Duodenal mucosa (tissue), 2 donors: ENCODE results near the gene BNC2.

ENCODE experiments used
- H3K27ac ChIP-seq: one replicate; pipeline ENCODE4 v1.7.0; 2013; ENCODE audit warnings: low read depth, low read length
- H3K27me3 ChIP-seq, 2 donors: one replicate each; pipeline ENCODE4 v1.7.0; 2013; ENCODE audit warnings: low read length in 2 of 2, control low read depth in 1 of 2; ENCODE audit not compliant: insufficient read depth in 2 of 2, control insufficient read depth in 1 of 2
- H3K36me3 ChIP-seq, 2 donors: one replicate each; pipeline ENCODE4 v1.7.0; 2013; ENCODE audit warnings: low read length in 2 of 2, control low read depth in 1 of 2; ENCODE audit not compliant: insufficient read depth in 2 of 2, control insufficient read depth in 1 of 2
- H3K4me1 ChIP-seq, 2 donors: one replicate each; pipeline ENCODE4 v1.7.0; 2013; ENCODE audit warnings: low read length in 2 of 2, control low read depth in 1 of 2; ENCODE audit not compliant: insufficient read depth in 2 of 2, control insufficient read depth in 1 of 2
- H3K4me3 ChIP-seq, 2 donors: one replicate each; pipeline ENCODE4 v1.7.0; 2013; ENCODE audit warnings: low read length in 2 of 2, low read depth in 1 of 2
- H3K9ac ChIP-seq, 2 donors: one replicate each; pipeline ENCODE4 v1.7.0; 2013; ENCODE audit warnings: low read length in 2 of 2, low read depth in 1 of 2
- H3K9me3 ChIP-seq, 2 donors: one replicate each; pipeline ENCODE4 v1.7.0; 2013; ENCODE audit warnings: low read length in 2 of 2, control low read depth in 1 of 2; ENCODE audit not compliant: control insufficient read depth in 1 of 2

Gene BNC2

DNA sequence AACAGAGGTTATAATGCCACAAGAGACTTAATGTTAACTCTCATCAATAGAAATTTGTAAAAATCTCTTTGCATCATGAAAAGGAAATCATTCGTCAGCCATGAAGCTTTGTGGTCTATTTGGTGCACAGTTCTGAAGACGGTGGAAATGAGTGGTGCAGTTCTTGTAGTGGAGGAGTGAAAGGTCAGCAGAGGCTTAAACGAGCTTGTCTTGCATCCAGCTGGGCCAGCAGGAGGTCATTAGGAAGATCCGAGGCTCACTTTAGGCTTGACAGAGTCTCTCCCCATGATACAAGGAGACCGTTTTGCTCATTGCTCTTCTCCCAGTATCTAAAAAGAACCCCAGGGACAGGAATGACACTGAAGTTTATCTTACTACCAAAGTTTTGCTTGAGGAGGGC lies 440.8 kb downstream of the BNC2 start:
- Histone ChIP-seq H3K4me1 (no peaks in the 10 kb centered on the region), H3K9ac (no peak overlapping the region), H3K9me3 (no peaks in the 10 kb centered on the region), H3K4me3 (no peak overlapping the region), H3K27me3 (no peaks in the 10 kb centered on the region), H3K27ac (no peak overlapping the region), H3K36me3 (no peaks in the 10 kb centered on the region)

DNA sequence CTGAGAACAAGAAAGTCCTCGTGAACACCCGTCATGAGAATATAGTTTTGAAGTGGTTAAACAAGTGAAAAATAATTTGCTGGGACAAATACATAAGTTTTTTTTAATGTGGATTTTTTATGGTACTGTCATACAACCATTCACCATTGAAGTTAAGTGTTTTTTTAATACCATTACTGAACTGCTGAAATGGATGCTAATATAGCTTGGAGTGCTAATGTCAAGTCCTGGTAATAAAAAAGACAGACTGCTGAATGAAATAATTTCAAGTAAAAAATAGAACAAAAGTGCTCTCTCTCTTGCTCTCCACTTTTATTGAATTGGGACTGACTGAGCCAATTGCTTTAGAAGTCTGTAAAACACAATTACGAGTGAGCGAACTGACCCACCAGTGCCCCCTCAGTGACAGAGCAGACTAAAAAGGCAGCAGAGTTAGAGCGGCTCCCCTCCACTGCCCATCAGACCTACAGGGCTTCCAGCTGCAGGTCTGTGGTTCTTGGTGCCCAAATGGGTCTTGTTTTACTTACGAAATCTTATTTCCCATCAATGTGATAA lies 442.5 kb downstream of the BNC2 start:
- no peak overlapping the region for H3K27ac ChIP-seq
- no peaks in the 10 kb centered on the region for H3K9me3 ChIP-seq
- H3K4me3 ChIP-seq = no peak overlapping the region
- H3K27me3 ChIP-seq = no peaks in the 10 kb centered on the region
- H3K4me1 ChIP-seq = no peaks in the 10 kb centered on the region
- H3K36me3 ChIP-seq = no peaks in the 10 kb centered on the region
- no peak overlapping the region for H3K9ac ChIP-seq

DNA sequence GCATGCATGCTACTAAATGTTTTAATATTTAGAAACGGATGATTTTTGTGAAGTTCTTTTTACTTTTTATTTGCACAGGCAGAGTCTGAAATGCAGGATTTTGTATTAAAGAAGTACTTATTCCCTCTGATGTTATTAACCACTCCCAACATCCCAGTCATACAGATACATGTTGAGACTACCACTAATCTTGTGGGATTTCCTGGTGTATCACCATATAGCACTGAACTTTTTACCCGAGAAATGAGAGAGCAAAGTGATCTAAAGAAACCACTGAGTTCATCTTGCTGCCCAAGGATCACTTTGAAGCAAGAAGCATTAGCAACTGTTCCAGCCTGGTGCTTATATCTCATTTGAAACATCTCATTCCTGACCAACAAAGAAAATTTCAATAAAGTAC lies 443.8 kb downstream of the BNC2 start:
- Histone ChIP-seq H3K9ac (no peak overlapping the region), H3K4me3 (no peak overlapping the region), H3K4me1 (no peaks in the 10 kb centered on the region), H3K9me3 (no peaks in the 10 kb centered on the region), H3K36me3 (no peaks in the 10 kb centered on the region), H3K27me3 (no peaks in the 10 kb centered on the region), H3K27ac (no peak overlapping the region)

DNA sequence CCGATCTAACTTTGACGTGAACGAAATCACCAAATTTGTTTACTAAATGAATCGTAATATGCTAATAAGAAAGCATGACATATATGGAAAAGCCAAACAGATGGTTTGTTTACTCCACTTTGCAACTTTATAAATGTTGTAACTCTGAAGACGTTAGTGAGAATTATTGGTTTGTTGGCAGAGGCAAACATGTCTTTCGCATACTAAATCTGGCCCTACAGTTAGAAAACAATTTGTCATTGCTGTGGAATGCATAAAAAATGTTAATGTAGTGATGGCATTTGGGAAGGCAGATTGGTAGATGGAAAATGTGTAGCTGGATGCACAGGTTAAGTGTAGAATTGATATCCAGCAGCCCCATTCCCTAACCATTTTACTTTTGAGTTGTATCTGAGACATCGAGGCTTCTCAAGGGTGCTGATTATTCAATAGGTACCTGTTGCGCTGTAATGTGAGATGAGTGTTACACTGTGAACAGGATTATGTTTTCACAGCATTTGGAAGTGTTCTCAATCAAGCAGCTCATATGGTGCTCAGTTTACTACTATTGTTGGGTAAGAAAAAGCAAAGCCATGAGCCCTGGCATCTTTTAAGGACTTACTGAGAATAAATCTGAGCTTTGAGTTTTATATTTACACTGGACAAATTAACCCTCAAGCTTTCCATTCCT lies 444.8 kb downstream of the BNC2 start:
- H3K4me1 ChIP-seq = no peaks in the 10 kb centered on the region
- no peaks in the 10 kb centered on the region for H3K27me3 ChIP-seq
- H3K36me3 ChIP-seq = no peaks in the 10 kb centered on the region
- H3K4me3 ChIP-seq = no peak overlapping the region
- no peak overlapping the region for H3K27ac ChIP-seq
- no peaks in the 10 kb centered on the region for H3K9me3 ChIP-seq
- H3K9ac ChIP-seq = no peak overlapping the region

DNA sequence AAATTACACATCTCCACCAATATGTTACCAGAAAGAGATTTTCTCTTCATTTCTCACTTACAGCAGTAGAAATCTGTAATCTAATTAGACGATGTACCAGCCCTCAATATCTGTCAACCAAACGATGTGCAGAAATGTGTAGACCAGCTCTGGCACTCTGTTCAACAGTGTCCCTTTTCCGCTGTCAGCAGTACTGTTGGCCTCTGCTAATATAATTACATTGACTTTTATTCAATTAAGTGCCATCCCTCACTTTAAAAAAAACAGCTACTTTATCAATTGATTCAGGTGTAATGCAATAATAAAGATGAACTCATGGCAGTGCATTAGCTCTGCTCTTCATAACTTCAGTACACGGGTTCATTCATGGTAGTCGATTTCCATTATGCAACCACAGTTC lies 448.4 kb downstream of the BNC2 start:
- Histone ChIP-seq H3K9me3 (no peaks in the 10 kb centered on the region), H3K9ac (no peak overlapping the region)

DNA sequence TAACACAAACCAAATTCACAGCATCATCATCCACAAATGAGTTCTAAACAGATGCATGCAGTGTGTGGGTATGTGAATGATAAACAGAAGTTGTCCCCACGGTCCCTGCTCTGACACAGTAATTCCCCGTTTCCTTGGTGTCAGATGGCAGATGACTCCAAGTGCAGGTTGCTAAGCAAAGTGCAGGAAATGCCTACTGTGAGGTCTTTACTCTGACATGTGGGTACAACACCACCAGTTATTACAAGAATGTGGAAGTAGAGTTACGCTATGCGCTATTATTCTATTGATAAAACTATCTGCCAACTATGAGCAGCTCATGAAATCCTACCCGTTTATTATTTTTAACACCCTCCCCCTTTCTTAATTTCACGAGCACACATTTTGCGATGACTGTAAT lies 448.9 kb downstream of the BNC2 start:
- Histone ChIP-seq H3K27me3 (no peaks in the 10 kb centered on the region), H3K9ac (no peak overlapping the region)

More for the DNA sequence above, 448.4 kb downstream of the BNC2 start:
- H3K36me3 ChIP-seq = no peaks in the 10 kb centered on the region
- no peaks in the 10 kb centered on the region for H3K4me1 ChIP-seq
- no peak overlapping the region for H3K27ac ChIP-seq
- H3K4me3 ChIP-seq = no peak overlapping the region
- no peaks in the 10 kb centered on the region for H3K27me3 ChIP-seq

DNA sequence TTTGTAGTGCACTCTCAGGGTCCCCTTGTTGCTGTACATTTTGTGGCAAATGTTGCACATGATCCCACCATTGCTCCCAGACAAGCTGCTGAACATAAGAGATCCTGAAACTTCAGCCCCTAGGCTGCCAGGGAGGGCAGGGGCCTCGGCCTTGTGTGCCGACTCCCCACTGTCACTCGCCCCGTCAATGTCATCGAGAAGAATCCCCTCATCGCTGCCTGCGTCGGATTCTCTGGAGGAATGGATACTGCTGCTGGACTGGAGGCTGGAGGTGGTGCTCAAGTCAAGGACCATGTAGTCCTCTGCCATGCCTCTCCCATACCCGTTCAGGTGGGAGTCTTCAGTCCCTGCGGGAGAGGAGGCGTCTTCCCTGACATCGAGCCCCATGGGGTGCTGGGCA lies 451.3 kb downstream of the BNC2 start:
- no peaks in the 10 kb centered on the region for H3K36me3 ChIP-seq
- no peaks in the 10 kb centered on the region for H3K27me3 ChIP-seq
- H3K4me3 ChIP-seq = no peak overlapping the region
- H3K9me3 ChIP-seq = no peaks in the 10 kb centered on the region
- H3K4me1 ChIP-seq = no peaks in the 10 kb centered on the region
- no peak overlapping the region for H3K9ac ChIP-seq
- no peak overlapping the region for H3K27ac ChIP-seq

More for the DNA sequence above, 448.9 kb downstream of the BNC2 start:
- no peak overlapping the region for H3K27ac ChIP-seq
- no peaks in the 10 kb centered on the region for H3K36me3 ChIP-seq
- no peak overlapping the region for H3K4me3 ChIP-seq
- H3K4me1 ChIP-seq = no peaks in the 10 kb centered on the region
- no peaks in the 10 kb centered on the region for H3K9me3 ChIP-seq

DNA sequence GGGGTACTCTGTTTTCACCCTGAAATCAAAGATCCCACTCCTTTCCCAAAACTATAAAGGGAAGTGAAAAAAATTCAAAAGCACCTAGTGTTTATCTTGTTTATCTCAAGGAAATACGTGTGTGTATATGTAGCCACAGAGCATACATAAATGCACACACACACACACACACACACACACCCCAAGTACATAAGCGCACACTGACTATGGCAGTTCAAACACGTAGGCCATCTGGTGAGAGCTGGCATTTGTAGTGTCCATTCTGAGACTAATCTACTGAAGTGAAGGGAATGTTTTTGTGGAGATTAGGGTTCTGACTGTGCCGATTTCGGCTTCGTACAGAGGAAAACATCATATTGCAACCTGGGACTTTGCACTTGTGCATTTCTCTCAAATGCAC lies 451.7 kb downstream of the BNC2 start:
- H3K27me3 ChIP-seq = no peaks in the 10 kb centered on the region
- H3K4me1 ChIP-seq = no peaks in the 10 kb centered on the region
- no peak overlapping the region for H3K27ac ChIP-seq
- no peaks in the 10 kb centered on the region for H3K36me3 ChIP-seq
- H3K9me3 ChIP-seq = no peaks in the 10 kb centered on the region
- no peak overlapping the region for H3K4me3 ChIP-seq
- no peak overlapping the region for H3K9ac ChIP-seq

DNA sequence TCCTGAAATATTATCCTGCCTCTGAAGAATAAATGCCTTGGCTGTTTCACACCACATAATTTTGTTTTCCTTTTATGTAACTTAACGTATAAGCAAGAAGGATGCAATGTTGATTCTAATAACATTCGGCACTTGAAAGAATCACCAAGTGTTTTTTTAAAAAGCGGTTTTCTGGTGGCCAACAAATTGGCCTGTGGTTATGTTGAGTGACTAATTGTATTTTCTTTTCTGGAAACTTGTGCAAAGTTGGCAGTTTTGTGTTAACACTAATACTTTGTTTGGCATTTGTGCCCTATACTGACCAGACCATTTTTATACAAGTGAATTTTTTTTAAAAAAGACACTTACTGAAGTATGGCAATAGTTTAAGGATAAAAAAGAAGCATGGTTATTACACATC lies 452.7 kb downstream of the BNC2 start:
- Histone ChIP-seq H3K9me3 (no peaks in the 10 kb centered on the region), H3K4me1 (no peaks in the 10 kb centered on the region), H3K27me3 (peaks cover 0 to 1% of the 10 kb centered on the region in 2 donors), H3K9ac (no peak overlapping the region), H3K36me3 (no peaks in the 10 kb centered on the region), H3K27ac (no peak overlapping the region), H3K4me3 (no peak overlapping the region)

DNA sequence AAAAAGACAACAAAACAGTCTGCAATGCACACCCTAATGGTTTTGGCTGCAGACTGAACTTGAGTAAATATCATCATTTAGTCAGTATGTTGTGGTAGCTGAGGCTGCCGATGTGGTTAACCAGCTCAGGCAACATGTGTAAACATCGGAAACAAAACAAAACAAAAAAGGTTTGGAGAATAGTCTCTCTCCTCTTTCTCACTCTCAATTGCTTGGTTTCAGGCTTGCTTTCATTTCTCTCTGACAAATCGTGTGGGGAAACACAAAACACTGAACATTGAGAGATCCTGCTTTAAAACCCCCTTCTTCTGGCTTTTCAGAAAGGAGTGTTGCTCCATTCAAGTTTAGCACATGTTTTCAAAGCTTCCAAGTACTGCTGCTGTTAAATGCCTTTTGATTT lies 453.3 kb downstream of the BNC2 start:
- H3K4me3 ChIP-seq = no peak overlapping the region
- no peak overlapping the region for H3K9ac ChIP-seq
- peaks cover 0 to 3% of the 10 kb centered on the region in 2 donors for H3K27me3 ChIP-seq
- no peaks in the 10 kb centered on the region for H3K4me1 ChIP-seq
- no peaks in the 10 kb centered on the region for H3K36me3 ChIP-seq
- no peaks in the 10 kb centered on the region for H3K9me3 ChIP-seq
- no peak overlapping the region for H3K27ac ChIP-seq
